SU-DHL-6 (cell line): Measurements from ENCODE around the gene CAMK2D.
A peak's percentile ranks its signal among the peaks of the same experiment; 100 is the strongest.

Source experiments
- H2AFZ ChIP-seq: fragments of 200-600 bp; sonication (generic); 2 replicates; pipeline ENCODE4 v1.6.1; 2014; ENCODE audit warnings: low read depth, mild to moderate bottlenecking, moderate library complexity, mixed read lengths, antibody characterized with exemption, low read length; ENCODE audit not compliant: severe bottlenecking
- H3F3A ChIP-seq: fragments of 200-600 bp; shearing (Covaris generic); 2 replicates; pipeline ENCODE4 v1.6.0; 2016; ENCODE audit warnings: antibody characterized with exemption, mild to moderate bottlenecking; ENCODE audit not compliant: insufficient read depth
- H3K27ac ChIP-seq: fragments of 200-600 bp; sonication (generic); 2 replicates; pipeline ENCODE4 v1.5.1; 2016; ENCODE audit warnings: low read depth, mild to moderate bottlenecking, low read length, moderate library complexity, mixed read lengths
- H3K27me3 ChIP-seq: fragments of 200-600 bp; sonication (generic), shearing (Covaris generic); 2 replicates; pipeline ENCODE4 v1.6.0; 2014; ENCODE audit warnings: mild to moderate bottlenecking, low read length
- H3K36me3 ChIP-seq: fragments of 200-600 bp; sonication (generic); 2 replicates; pipeline ENCODE4 v1.6.1; 2014; ENCODE audit warnings: mild to moderate bottlenecking, low read length, mixed read lengths
- H3K4me2 ChIP-seq: fragments of 300-600, 200-600 bp; shearing (Covaris generic), sonication (generic); 2 replicates; pipeline ENCODE4 v1.6.0; 2014; ENCODE audit warnings: low read length, low read depth, mild to moderate bottlenecking; ENCODE audit not compliant: poor library complexity, severe bottlenecking
- H3K4me3 ChIP-seq: fragments of 200-600 bp; sonication (generic); 2 replicates; pipeline ENCODE4 v1.5.1; 2014; ENCODE audit warnings: antibody characterized with exemption, low read length, mild to moderate bottlenecking, mixed read lengths; ENCODE audit not compliant: insufficient read depth, poor library complexity, severe bottlenecking
- H3K79me2 ChIP-seq: fragments of 200-600 bp; sonication (generic); 2 replicates; pipeline ENCODE4 v1.6.1; 2014; ENCODE audit warnings: mild to moderate bottlenecking, low read length, moderate library complexity; ENCODE audit not compliant: insufficient read depth
- H3K9ac ChIP-seq: fragments of 200-600 bp; sonication (generic); 2 replicates; pipeline ENCODE4 v1.7.0; 2014; ENCODE audit warnings: mild to moderate bottlenecking, low read length
- H3K9me2 ChIP-seq: fragments of 200-600 bp; sonication (generic); replicated peaks from 2 replicates; pipeline ENCODE4 v1.6.1; 2014; ENCODE audit warnings: low read length; ENCODE audit not compliant: insufficient read depth
- H3K9me3 ChIP-seq: fragments of 200-600 bp; sonication (generic); 2 replicates; pipeline ENCODE4 v1.6.1; 2014; ENCODE audit warnings: low read length, mixed read lengths; ENCODE audit not compliant: insufficient read depth
- H4K20me1 ChIP-seq: fragments of 200-600 bp; sonication (generic); 2 replicates; pipeline ENCODE4 v1.6.1; 2014; ENCODE audit warnings: low read depth, mild to moderate bottlenecking, antibody characterized with exemption, low read length, moderate library complexity, mixed read lengths
- CTCF ChIP-seq: fragments of 200-600 bp; sonication (generic); IDR thresholded peaks from one replicate; pipeline ENCODE4 v1.5.1; 2017; ENCODE audit warnings: antibody characterized with exemption, mild to moderate bottlenecking, low read length, moderate library complexity; ENCODE audit not compliant: insufficient read depth, poor library complexity, severe bottlenecking
- EZH2phosphoT487 ChIP-seq: fragments of 200-600 bp; sonication (generic), shearing (Covaris generic); conservative IDR thresholded peaks from 2 replicates; pipeline ENCODE4 v1.6.1; 2018; ENCODE audit warnings: mild to moderate bottlenecking, antibody characterized with exemption, low read length, moderate library complexity, mixed read lengths

CAMK2D gene

GRCh38 chr4:113763029-113763285, 1.4 kb upstream of the CAMK2D start:
- peak overlapping the region; percentile 87 for H3K4me2 ChIP-seq
- H3K79me2 ChIP-seq: peaks cover 10% of the 10 kb centered on the region
- H3K36me3 ChIP-seq: no peaks in the 10 kb centered on the region
- TF ChIP-seq CTCF (no peak), EZH2phosphoT487 (no peak)
- peak overlapping the region; percentile 76 for H2AFZ ChIP-seq
- H3K27ac ChIP-seq: peak overlapping the region; percentile 99
- peaks cover 12% of the 10 kb centered on the region for H3F3A ChIP-seq
- H3K27me3 ChIP-seq: no peaks in the 10 kb centered on the region
- H3K9me3 ChIP-seq: no peaks in the 10 kb centered on the region
- H4K20me1 ChIP-seq: no peaks in the 10 kb centered on the region
- H3K4me3 ChIP-seq: peak overlapping the region; percentile 67
- H3K9me2 ChIP-seq: no peaks in the 10 kb centered on the region
- peak overlapping the region; percentile 80 for H3K9ac ChIP-seq

- no peaks in the 10 kb centered on the region for H3K27me3 ChIP-seq
- H2AFZ ChIP-seq: peak overlapping the region; percentile 76
- no peaks in the 10 kb centered on the region for H3K9me2 ChIP-seq
- TF ChIP-seq EZH2phosphoT487 (no peak), CTCF (no peak)
- peak overlapping the region; percentile 87 for H3K4me2 ChIP-seq
- no peaks in the 10 kb centered on the region for H3K36me3 ChIP-seq
- H3K4me3 ChIP-seq: peak overlapping the region; percentile 67
- peaks cover 10% of the 10 kb centered on the region for H3K79me2 ChIP-seq
- H4K20me1 ChIP-seq: no peaks in the 10 kb centered on the region
- H3K9me3 ChIP-seq: no peaks in the 10 kb centered on the region
- H3K9ac ChIP-seq: peak overlapping the region; percentile 80
- H3K27ac ChIP-seq: peak overlapping the region; percentile 99
- peaks cover 12% of the 10 kb centered on the region for H3F3A ChIP-seq
Observed at GRCh38 chr4:113762186-113763028, 869 bp upstream of the CAMK2D start.

- H3K27ac ChIP-seq: peak overlapping the region; percentile 99
- peaks cover 10% of the 10 kb centered on the region for H3K79me2 ChIP-seq
Observed at GRCh38 chr4:113760795-113761619, 531 bp downstream of the CAMK2D start.

More at GRCh38 chr4:113760795-113761619, 531 bp downstream of the CAMK2D start:
- Histone ChIP-seq H3K9me2 (no peaks in the 10 kb centered on the region), H3K4me3 (peak overlapping the region; percentile 67), H4K20me1 (no peaks in the 10 kb centered on the region), H3F3A (peaks cover 12% of the 10 kb centered on the region), H3K36me3 (no peaks in the 10 kb centered on the region), H3K4me2 (peak overlapping the region; percentile 87), H3K9ac (peak overlapping the region; percentile 80), H2AFZ (peak overlapping the region; percentile 82), H3K27me3 (no peaks in the 10 kb centered on the region), H3K9me3 (no peaks in the 10 kb centered on the region)
- TF ChIP-seq EZH2phosphoT487 (no peak), CTCF (no peak)
